Glutamatergic neuron (in vitro differentiated cells): ENCODE measurements around the gene CAPN14. TPM values are rescaled to one million over a fixed set of nuclear protein-coding genes. Genes with fewer than 3 reads are reported as not detected.

ENCODE experiments used
- DNase-seq: peaks from one replicate; pipeline ENCODE4 v3.0.0; 2022
- H3K27ac Mint-ChIP-seq: one replicate; pipeline ENCODE4 v1.8.0; 2020; ENCODE audit warnings: mild to moderate bottlenecking, mixed read lengths, inconsistent platforms; ENCODE audit not compliant: unreplicated experiment
- H3K27me3 Mint-ChIP-seq: one replicate; pipeline ENCODE4 v1.8.0; 2020; ENCODE audit warnings: mild to moderate bottlenecking, moderate library complexity, mixed read lengths, inconsistent platforms; ENCODE audit not compliant: unreplicated experiment
- H3K36me3 Mint-ChIP-seq: one replicate; pipeline ENCODE4 v1.8.0; 2020; ENCODE audit warnings: mild to moderate bottlenecking, mixed read lengths, inconsistent platforms; ENCODE audit not compliant: unreplicated experiment
- H3K4me1 Mint-ChIP-seq: one replicate; pipeline ENCODE4 v1.8.0; 2020; ENCODE audit warnings: mild to moderate bottlenecking, low read depth, mixed read lengths, inconsistent platforms; ENCODE audit not compliant: unreplicated experiment
- H3K4me3 Mint-ChIP-seq: one replicate; pipeline ENCODE4 v1.8.0; 2020; ENCODE audit warnings: mild to moderate bottlenecking, mixed read lengths, inconsistent platforms; ENCODE audit not compliant: unreplicated experiment
- H3K9me3 Mint-ChIP-seq: one replicate; pipeline ENCODE4 v1.8.0; 2020; ENCODE audit warnings: mild to moderate bottlenecking, moderate library complexity, mixed read lengths, inconsistent platforms; ENCODE audit not compliant: unreplicated experiment
- CTCF ChIP-seq: fragments of 200-600 bp; sonication (generic); IDR thresholded peaks from one replicate; pipeline ENCODE4 v1.5.0; 2021; ENCODE audit not compliant: partially characterized antibody, unreplicated experiment
- total RNA-seq: library from RNA; stranded (reverse); fragmentation: NEBNext Ultra II Directional; extraction: Animal tissue kit (Norgen Biotek cat#: 25700); gene quantifications from one replicate; pipeline ENCODE4 v1.2.1, GENCODE V29; 2021; ENCODE audit not compliant: unreplicated experiment

CAPN14 gene
- total RNA-seq, 1 donor from 2014 or later: 0.25 TPM

- H3K4me1 Mint-ChIP-seq: peaks cover 22% of the 10 kb centered on the region
- H3K36me3 Mint-ChIP-seq: no peaks in the 10 kb centered on the region
- DNase-seq: peak; percentile 48
- no peak overlapping the region for H3K27ac Mint-ChIP-seq
- peaks cover 12% of the 10 kb centered on the region for H3K27me3 Mint-ChIP-seq
- H3K4me3 Mint-ChIP-seq: peak overlapping the region; percentile 81
- peaks cover 4% of the 10 kb centered on the region for H3K9me3 Mint-ChIP-seq
- no peak for TF ChIP-seq CTCF
Observed at GRCh38 chr2:31137211-31138036, 79.9 kb downstream of the CAPN14 start.

GRCh38 chr2:31136732-31137131, 80.6 kb downstream of the CAPN14 start:
- H3K27me3 Mint-ChIP-seq: peaks cover 12% of the 10 kb centered on the region
- H3K4me1 Mint-ChIP-seq: peaks cover 19% of the 10 kb centered on the region
- H3K4me3 Mint-ChIP-seq: peak overlapping the region; percentile 81
- H3K36me3 Mint-ChIP-seq: no peaks in the 10 kb centered on the region
- H3K27ac Mint-ChIP-seq: no peak overlapping the region
- DNase-seq: no peak
- H3K9me3 Mint-ChIP-seq: peaks cover 3% of the 10 kb centered on the region
- no peak for TF ChIP-seq CTCF

DNA sequence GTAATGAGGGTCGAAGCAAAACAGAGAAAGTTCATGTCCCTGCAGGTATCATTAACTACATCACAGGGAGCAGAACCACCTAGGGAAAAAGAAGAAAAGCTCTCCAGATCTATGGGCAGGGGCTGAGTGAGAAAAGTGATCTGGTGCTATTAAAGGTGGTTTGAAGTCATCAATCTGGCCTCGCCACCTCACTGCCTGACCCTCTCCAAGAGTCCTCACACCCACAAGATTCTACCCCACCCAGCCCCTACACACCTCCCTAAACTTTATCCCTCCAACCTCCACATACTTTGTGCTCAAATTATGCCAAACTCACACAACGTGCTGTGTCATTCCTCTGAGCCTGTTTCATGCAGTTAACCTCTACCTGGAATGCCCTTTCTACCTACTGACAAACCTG, 81.3 kb downstream of the CAPN14 start:
- H3K9me3 Mint-ChIP-seq: peaks cover 6% of the 10 kb centered on the region
- no peak for DNase-seq
- TF ChIP-seq CTCF: no peak
- peaks cover 12% of the 10 kb centered on the region for H3K27me3 Mint-ChIP-seq
- no peaks in the 10 kb centered on the region for H3K36me3 Mint-ChIP-seq
- H3K27ac Mint-ChIP-seq: no peak overlapping the region
- H3K4me3 Mint-ChIP-seq: peak overlapping the region; percentile 81
- peaks cover 19% of the 10 kb centered on the region for H3K4me1 Mint-ChIP-seq

DNA sequence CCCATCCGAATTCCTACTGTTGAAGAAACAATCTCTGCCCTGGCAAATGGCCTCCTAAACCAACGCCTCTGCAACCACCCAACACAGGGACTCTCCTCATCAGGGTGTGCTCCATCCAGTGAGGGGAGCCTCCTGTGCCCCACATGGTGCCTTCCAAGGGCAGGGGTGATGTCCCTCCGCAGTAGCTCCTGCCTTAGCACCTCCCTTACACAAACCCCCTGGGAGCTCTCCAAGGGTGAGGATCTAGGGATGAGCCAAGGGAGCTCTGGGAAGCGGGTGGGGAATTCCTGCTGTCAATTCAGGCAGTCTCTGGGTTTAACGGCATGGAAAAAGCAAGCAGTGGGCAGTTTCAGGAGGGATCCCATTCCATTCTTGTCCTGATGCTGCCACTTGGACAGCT, 82.8 kb downstream of the CAPN14 start:
- Mint-ChIP-seq H3K4me3 (no peak overlapping the region), H3K4me1 (peaks cover 33% of the 10 kb centered on the region), H3K27me3 (peaks cover 17% of the 10 kb centered on the region), H3K36me3 (no peaks in the 10 kb centered on the region), H3K9me3 (peaks cover 11% of the 10 kb centered on the region), H3K27ac (no peak overlapping the region)
- no peak for TF ChIP-seq CTCF
- no peak for DNase-seq

DNA sequence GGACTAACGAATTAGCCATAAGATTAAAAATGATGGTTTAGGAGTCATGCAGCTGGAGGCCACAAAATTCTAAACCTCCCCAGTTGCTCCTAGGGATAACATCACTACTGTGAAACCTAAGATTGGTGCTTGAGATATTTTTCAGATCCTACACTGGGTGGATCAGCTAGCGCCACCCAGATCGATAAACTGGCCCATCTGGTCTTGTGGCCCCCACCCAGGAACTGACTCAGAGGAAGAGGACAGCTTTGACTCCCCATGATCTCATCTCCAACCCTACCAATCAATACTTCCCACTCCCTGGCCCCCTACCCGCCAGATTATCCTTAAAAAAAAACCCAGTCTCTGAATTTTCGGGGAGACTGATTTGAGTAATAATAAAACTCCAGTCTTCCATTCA, 84.5 kb downstream of the CAPN14 start:
- TF ChIP-seq CTCF: no peak
- Mint-ChIP-seq H3K36me3 (no peaks in the 10 kb centered on the region), H3K4me3 (peak overlapping the region; percentile 32), H3K9me3 (peaks cover 11% of the 10 kb centered on the region), H3K27me3 (peaks cover 17% of the 10 kb centered on the region), H3K27ac (no peak overlapping the region), H3K4me1 (peaks cover 40% of the 10 kb centered on the region)
- DNase-seq: no peak
